Loucy (cell line): ENCODE measurements around the gene PRKCE.

Source experiments
- H2AFZ ChIP-seq: fragments of 200-600 bp; sonication (generic); 2 replicates; pipeline ENCODE4 v1.6.0; 2016; ENCODE audit warnings: antibody characterized with exemption, mild to moderate bottlenecking, low read length, moderate library complexity
- H3F3A ChIP-seq: fragments of 200-600 bp; 2 replicates; pipeline ENCODE4 v1.6.0; 2016; ENCODE audit warnings: antibody characterized with exemption, low read depth, mild to moderate bottlenecking
- H3K27me3 ChIP-seq: fragments of 200-600 bp; sonication (generic); 2 replicates; pipeline ENCODE4 v1.6.1; 2014; ENCODE audit warnings: low read length, mild to moderate bottlenecking; ENCODE audit not compliant: insufficient read depth, poor library complexity, severe bottlenecking
- H3K36me3 ChIP-seq: fragments of 200-600 bp; sonication (generic); 2 replicates; pipeline ENCODE4 v1.6.1; 2016; ENCODE audit warnings: low read length; ENCODE audit not compliant: insufficient read depth
- H3K4me1 ChIP-seq: fragments of 200-600 bp; sonication (generic); 2 replicates; pipeline ENCODE4 v1.5.1; 2014; ENCODE audit warnings: low read length, mild to moderate bottlenecking; ENCODE audit not compliant: insufficient read depth, poor library complexity, severe bottlenecking
- H3K4me2 ChIP-seq: fragments of 200-600 bp; sonication (generic); 2 replicates; pipeline ENCODE4 v1.6.0; 2014; ENCODE audit warnings: antibody characterized with exemption, low read length, low read depth, mild to moderate bottlenecking; ENCODE audit not compliant: poor library complexity, severe bottlenecking
- H3K4me3 ChIP-seq: fragments of 200-600 bp; sonication (generic); 2 replicates; pipeline ENCODE4 v1.5.1; 2014; ENCODE audit warnings: low read length, mild to moderate bottlenecking, mixed read lengths; ENCODE audit not compliant: poor library complexity, severe bottlenecking
- H3K79me2 ChIP-seq: fragments of 200-600 bp; sonication (generic); 2 replicates; pipeline ENCODE4 v1.6.1; 2014; ENCODE audit warnings: low read length; ENCODE audit not compliant: insufficient read depth
- H3K9ac ChIP-seq: fragments of 200-600 bp; sonication (generic); 2 replicates; pipeline ENCODE4 v1.6.0; 2014; ENCODE audit warnings: mild to moderate bottlenecking, low read depth, low read length, moderate library complexity; ENCODE audit not compliant: poor library complexity, severe bottlenecking
- H3K9me2 ChIP-seq: fragments of 200-600 bp; sonication (generic); replicated peaks from 2 replicates; pipeline ENCODE4 v1.6.1; 2016; ENCODE audit warnings: low read depth, low read length, mixed read lengths
- H3K9me3 ChIP-seq: fragments of 200-600 bp; sonication (generic); 2 replicates; pipeline ENCODE4 v1.6.1; 2014; ENCODE audit warnings: mild to moderate bottlenecking, antibody characterized with exemption, low read length, low read depth; ENCODE audit not compliant: insufficient read depth
- H4K20me1 ChIP-seq: fragments of 200-600 bp; sonication (generic); 2 replicates; pipeline ENCODE4 v1.6.0; 2014; ENCODE audit warnings: antibody characterized with exemption, low read length, mild to moderate bottlenecking; ENCODE audit not compliant: insufficient read depth, poor library complexity, severe bottlenecking
- CTCF ChIP-seq: fragments of 200-600 bp; sonication (generic); conservative IDR thresholded peaks from 2 replicates; pipeline ENCODE4 v1.5.1; 2014; ENCODE audit warnings: mild to moderate bottlenecking, antibody characterized with exemption, low read length
- EZH2phosphoT487 ChIP-seq: fragments of 200-600 bp; IDR thresholded peaks from 2 replicates; pipeline ENCODE4 v1.6.1; 2018; ENCODE audit warnings: antibody characterized with exemption, mild to moderate bottlenecking, moderate library complexity, borderline replicate concordance

The PRKCE gene

GRCh38 chr2:45713136-45713535, 61.7 kb downstream of the PRKCE start:
- H3K79me2 ChIP-seq, result peaks cover 4% of the 10 kb centered on the region; the same call in 1 of the 2 replicates
- no peaks in the 10 kb centered on the region for H3K9me2 ChIP-seq
- no peaks in the 10 kb centered on the region for H3F3A ChIP-seq
- H3K9ac ChIP-seq, result no peak overlapping the region
- TF ChIP-seq CTCF (no peak), EZH2phosphoT487 (no peak)
- H3K4me2 ChIP-seq, result no peak overlapping the region
- H3K4me1 ChIP-seq, result peaks cover 6% of the 10 kb centered on the region
- H3K36me3 ChIP-seq, result peaks cover 1% of the 10 kb centered on the region; the same call in 1 of the 2 replicates
- H3K9me3 ChIP-seq, result no peaks in the 10 kb centered on the region
- no peak overlapping the region for H3K4me3 ChIP-seq
- H2AFZ ChIP-seq, result no peak overlapping the region
- no peaks in the 10 kb centered on the region for H4K20me1 ChIP-seq
- no peaks in the 10 kb centered on the region for H3K27me3 ChIP-seq

- H3K4me2 ChIP-seq, result no peak overlapping the region
Observed at GRCh38 chr2:45713591-45713990, 62.1 kb downstream of the PRKCE start.

GRCh38 chr2:45714679-45715078, 63.2 kb downstream of the PRKCE start:
- no peaks in the 10 kb centered on the region for H4K20me1 ChIP-seq
- peaks cover 9% of the 10 kb centered on the region; the same call in 1 of the 2 replicates for H3K79me2 ChIP-seq
- H2AFZ ChIP-seq, result no peak overlapping the region
- no peak overlapping the region for H3K4me2 ChIP-seq
- H3K4me3 ChIP-seq, result no peak overlapping the region
- peaks cover 6% of the 10 kb centered on the region for H3K4me1 ChIP-seq
- no peak overlapping the region for H3K9ac ChIP-seq
- H3K27me3 ChIP-seq, result no peaks in the 10 kb centered on the region
- no peaks in the 10 kb centered on the region for H3K9me3 ChIP-seq
- no peaks in the 10 kb centered on the region for H3K36me3 ChIP-seq
- no peak for TF ChIP-seq CTCF
- TF ChIP-seq EZH2phosphoT487, result no peak
- H3K9me2 ChIP-seq, result no peaks in the 10 kb centered on the region
- no peaks in the 10 kb centered on the region for H3F3A ChIP-seq

More at GRCh38 chr2:45713591-45713990, 62.1 kb downstream of the PRKCE start:
- no peak for TF ChIP-seq CTCF
- no peak for TF ChIP-seq EZH2phosphoT487
- no peak overlapping the region for H3K4me3 ChIP-seq
- H3K4me1 ChIP-seq, result peaks cover 6% of the 10 kb centered on the region
- H3K9me3 ChIP-seq, result no peaks in the 10 kb centered on the region
- no peak overlapping the region for H3K9ac ChIP-seq
- no peaks in the 10 kb centered on the region for H4K20me1 ChIP-seq
- no peaks in the 10 kb centered on the region; the same call in 1 of the 2 replicates for H3K36me3 ChIP-seq
- H3K9me2 ChIP-seq, result no peaks in the 10 kb centered on the region
- H3K27me3 ChIP-seq, result no peaks in the 10 kb centered on the region
- no peak overlapping the region for H2AFZ ChIP-seq
- H3K79me2 ChIP-seq, result peaks cover 4% of the 10 kb centered on the region; the same call in 1 of the 2 replicates
- no peaks in the 10 kb centered on the region for H3F3A ChIP-seq
